Chondrocyte (in vitro differentiated cells): ENCODE results near the gene INTS11. TPM values are rescaled to one million over a fixed set of nuclear protein-coding genes. Genes with fewer than 3 reads are reported as not detected.

Experiments
- DNase-seq: peaks from one replicate; pipeline ENCODE4 v3.0.0; 2021; ENCODE audit warnings: mixed read lengths, low spot score
- H3K27ac Mint-ChIP-seq: one replicate; pipeline ENCODE4 v1.8.0; 2021; ENCODE audit warnings: mild to moderate bottlenecking, moderate library complexity, mixed read lengths; ENCODE audit not compliant: unreplicated experiment
- H3K27me3 Mint-ChIP-seq: 2 replicates; pipeline ENCODE4 v1.8.0; 2021; ENCODE audit warnings: low read depth, mixed read lengths
- H3K36me3 Mint-ChIP-seq: 2 replicates; pipeline ENCODE4 v1.8.0; 2021; ENCODE audit warnings: low read depth, mixed read lengths
- H3K4me1 Mint-ChIP-seq: 2 replicates; pipeline ENCODE4 v1.8.0; 2021; ENCODE audit warnings: low read depth, mild to moderate bottlenecking, mixed read lengths
- H3K4me3 Mint-ChIP-seq: one replicate; pipeline ENCODE4 v1.8.0; 2021; ENCODE audit warnings: mild to moderate bottlenecking, moderate library complexity, mixed read lengths; ENCODE audit not compliant: unreplicated experiment
- H3K9me3 Mint-ChIP-seq: 2 replicates; pipeline ENCODE4 v1.8.0; 2021; ENCODE audit warnings: low read depth, mixed read lengths
- total RNA-seq: library from RNA; stranded (reverse); gene quantifications from 3 replicates; pipeline ENCODE4 v1.2.1, GENCODE V29; 2021
- TF ChIP-seq, protein P1 (sequence below): fragments of 200-600 bp; sonication (generic); IDR thresholded peaks from 2 replicates; pipeline ENCODE4 v1.5.0; 2021; ENCODE audit warnings: antibody characterized with exemption, mild to moderate bottlenecking, moderate library complexity

INTS11 gene
- total RNA-seq, 1 donor from 2014 or later, result 73.8 TPM

DNA sequence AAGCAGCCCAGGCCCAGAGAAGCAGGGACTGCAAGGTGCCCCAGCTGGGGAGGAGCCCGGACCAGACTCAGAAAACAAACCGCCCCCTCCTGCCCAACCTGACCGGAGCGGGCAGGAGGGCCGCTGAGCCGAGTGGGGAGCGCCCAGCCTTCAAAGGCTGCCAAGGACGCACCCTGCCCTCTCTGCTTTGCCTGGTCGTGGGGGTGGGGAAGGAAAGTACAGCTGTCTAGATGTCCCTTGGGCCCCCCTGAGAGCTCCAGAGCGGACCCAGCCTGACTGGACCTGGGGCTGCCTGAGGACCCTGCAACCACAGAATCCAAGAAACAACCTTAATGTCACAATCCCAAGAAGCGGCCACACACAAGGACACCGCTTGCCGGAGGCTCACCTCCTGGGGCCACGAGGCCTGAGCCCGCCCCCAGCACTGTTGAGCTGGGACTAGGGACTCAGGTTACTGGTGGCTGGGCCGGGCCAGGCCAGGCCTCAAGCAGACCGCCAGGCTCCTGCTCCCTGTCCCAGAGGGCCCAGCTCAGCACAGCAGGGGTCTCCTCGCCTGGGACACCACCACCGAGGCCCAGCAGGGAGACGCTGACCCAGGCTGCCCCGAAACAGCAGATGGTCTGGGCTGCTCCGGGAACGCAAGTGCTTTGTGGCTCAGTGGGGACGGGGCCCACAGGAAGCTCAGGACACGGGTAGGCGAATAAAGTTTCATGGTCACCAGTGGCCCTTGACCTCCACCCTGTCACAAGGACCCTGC lies 23.4 kb upstream of the INTS11 start:
- TF ChIP-seq, protein P1, sequence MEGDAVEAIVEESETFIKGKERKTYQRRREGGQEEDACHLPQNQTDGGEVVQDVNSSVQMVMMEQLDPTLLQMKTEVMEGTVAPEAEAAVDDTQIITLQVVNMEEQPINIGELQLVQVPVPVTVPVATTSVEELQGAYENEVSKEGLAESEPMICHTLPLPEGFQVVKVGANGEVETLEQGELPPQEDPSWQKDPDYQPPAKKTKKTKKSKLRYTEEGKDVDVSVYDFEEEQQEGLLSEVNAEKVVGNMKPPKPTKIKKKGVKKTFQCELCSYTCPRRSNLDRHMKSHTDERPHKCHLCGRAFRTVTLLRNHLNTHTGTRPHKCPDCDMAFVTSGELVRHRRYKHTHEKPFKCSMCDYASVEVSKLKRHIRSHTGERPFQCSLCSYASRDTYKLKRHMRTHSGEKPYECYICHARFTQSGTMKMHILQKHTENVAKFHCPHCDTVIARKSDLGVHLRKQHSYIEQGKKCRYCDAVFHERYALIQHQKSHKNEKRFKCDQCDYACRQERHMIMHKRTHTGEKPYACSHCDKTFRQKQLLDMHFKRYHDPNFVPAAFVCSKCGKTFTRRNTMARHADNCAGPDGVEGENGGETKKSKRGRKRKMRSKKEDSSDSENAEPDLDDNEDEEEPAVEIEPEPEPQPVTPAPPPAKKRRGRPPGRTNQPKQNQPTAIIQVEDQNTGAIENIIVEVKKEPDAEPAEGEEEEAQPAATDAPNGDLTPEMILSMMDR, result peak; percentile 5
- H3K4me1 Mint-ChIP-seq, result peaks cover 35% of the 10 kb centered on the region
- H3K9me3 Mint-ChIP-seq, result no peaks in the 10 kb centered on the region
- peak overlapping the region; percentile 72 for H3K4me3 Mint-ChIP-seq
- no peak for DNase-seq
- H3K27me3 Mint-ChIP-seq, result no peaks in the 10 kb centered on the region
- peak overlapping the region; percentile 32 for H3K27ac Mint-ChIP-seq
- H3K36me3 Mint-ChIP-seq, result no peaks in the 10 kb centered on the region

DNA sequence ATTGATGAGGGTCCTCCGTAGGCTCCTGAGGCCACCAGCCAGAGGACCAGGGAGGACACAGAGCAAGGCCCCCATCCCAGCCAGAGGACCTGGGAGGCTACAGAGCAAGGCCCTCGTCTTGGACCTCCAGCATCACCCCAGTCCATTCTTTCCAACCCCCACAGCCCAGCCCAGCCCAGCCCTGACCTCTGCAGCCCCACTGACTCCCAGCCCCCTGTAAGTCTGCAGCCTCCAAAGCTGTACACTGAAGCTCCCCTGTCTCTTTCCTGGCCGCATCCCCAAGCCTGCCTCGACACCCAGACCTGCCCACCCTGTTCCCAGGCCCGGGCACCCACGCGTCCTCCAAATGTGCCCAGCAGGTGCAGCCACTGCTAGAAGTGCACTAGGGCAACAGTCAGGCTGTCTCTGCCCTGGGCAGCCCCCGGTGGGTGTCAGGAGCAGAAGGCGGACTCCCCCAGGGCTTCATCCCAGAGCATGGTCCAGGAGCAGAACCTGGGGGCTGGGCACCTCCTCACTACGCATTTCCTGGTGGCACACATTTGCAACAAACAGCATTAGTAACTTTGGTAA lies 22.7 kb upstream of the INTS11 start:
- Mint-ChIP-seq H3K9me3 (no peaks in the 10 kb centered on the region), H3K27ac (peak overlapping the region; percentile 32), H3K4me1 (peaks cover 27% of the 10 kb centered on the region), H3K36me3 (no peaks in the 10 kb centered on the region), H3K4me3 (peak overlapping the region; percentile 72), H3K27me3 (no peaks in the 10 kb centered on the region)
- DNase-seq, result no peak
- TF ChIP-seq, protein P1, result no peak

DNA sequence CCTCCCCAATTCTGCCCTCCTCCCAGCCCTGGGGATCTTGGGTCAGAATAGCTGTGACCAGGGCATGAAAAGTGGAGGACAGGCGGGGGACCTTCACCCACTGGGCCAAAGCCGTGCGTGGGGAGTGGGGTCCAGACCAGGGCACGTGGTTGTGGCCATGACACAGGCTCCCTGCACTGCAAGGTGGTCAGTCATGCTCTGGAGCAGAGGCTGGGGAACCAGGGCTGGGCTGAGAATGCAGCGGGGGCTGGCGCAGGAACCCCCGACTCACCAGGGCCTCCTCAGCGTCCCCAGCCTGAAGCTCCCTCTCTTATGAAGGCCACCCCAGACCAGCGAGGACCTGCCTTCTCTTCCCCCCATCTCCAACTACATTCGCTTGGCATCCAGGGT lies 22.0 kb upstream of the INTS11 start:
- H3K36me3 Mint-ChIP-seq, result no peaks in the 10 kb centered on the region
- no peaks in the 10 kb centered on the region for H3K9me3 Mint-ChIP-seq
- no peak overlapping the region for H3K4me3 Mint-ChIP-seq
- H3K4me1 Mint-ChIP-seq, result peaks cover 24% of the 10 kb centered on the region
- TF ChIP-seq, protein P1, result no peak
- no peak for DNase-seq
- H3K27ac Mint-ChIP-seq, result no peak overlapping the region
- H3K27me3 Mint-ChIP-seq, result no peaks in the 10 kb centered on the region

DNA sequence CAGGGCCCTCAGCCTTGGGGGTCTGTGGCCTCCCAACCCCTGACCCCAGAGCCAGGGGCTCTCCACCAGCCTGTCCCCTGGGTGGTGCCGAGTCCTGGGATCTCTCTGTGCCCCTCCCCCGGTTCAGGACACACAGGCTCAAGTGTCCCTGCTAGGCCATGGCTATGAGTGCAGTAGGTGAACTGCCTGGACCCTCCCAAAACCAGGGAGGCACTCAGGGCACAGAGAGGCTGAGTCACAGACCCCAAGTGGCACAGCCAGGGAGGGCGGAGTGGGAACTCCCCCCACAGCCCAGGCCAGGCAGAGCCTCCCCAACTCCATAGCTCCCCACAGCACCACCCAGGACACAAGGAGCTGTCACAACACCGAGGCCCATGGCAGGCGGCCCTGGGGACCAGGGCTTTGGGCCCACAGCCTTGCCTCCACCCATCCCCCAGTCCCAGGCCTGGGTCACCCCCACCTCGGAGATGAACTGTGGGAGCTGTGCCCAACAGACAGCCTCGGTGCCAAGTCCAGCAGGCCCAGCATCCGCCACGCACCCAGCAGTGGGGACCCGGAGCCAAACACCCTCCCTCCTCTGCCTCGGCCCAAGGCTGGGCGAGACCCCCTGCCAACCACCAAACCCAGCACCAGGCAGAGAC lies 21.5 kb upstream of the INTS11 start:
- no peak overlapping the region for H3K27ac Mint-ChIP-seq
- H3K9me3 Mint-ChIP-seq, result no peaks in the 10 kb centered on the region
- peaks cover 24% of the 10 kb centered on the region for H3K4me1 Mint-ChIP-seq
- no peaks in the 10 kb centered on the region for H3K36me3 Mint-ChIP-seq
- no peak overlapping the region for H3K4me3 Mint-ChIP-seq
- TF ChIP-seq, protein P1, result no peak
- H3K27me3 Mint-ChIP-seq, result no peaks in the 10 kb centered on the region
- DNase-seq, result no peak

DNA sequence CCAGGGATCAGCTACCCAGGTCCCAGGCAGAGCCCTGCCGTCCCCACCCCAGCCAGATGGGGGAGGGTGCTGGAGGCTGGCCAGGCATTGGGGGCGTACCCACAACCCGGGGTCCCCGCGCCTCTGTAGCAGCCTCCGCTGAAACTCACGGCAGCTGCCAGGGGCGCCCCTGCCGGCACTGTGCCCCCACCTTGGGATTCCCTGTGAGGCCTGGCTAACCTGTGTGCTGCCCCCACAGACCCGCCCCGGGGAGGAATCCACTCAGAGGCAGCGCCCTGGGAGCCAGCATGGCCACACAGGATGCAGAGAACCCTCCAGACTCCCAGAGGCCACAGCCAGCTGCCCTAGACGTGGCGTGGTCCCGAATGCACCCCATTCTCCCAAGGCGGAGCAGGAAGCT lies 20.9 kb upstream of the INTS11 start:
- H3K27ac Mint-ChIP-seq, result no peak overlapping the region
- TF ChIP-seq, protein P1, result no peak
- H3K36me3 Mint-ChIP-seq, result peaks cover 3% of the 10 kb centered on the region
- H3K9me3 Mint-ChIP-seq, result no peaks in the 10 kb centered on the region
- DNase-seq, result no peak
- H3K4me3 Mint-ChIP-seq, result no peak overlapping the region
- H3K4me1 Mint-ChIP-seq, result peaks cover 24% of the 10 kb centered on the region
- no peaks in the 10 kb centered on the region for H3K27me3 Mint-ChIP-seq
